K562 (cell line): Measurements from ENCODE around the gene SPON1. TPM values are rescaled to one million over a fixed set of nuclear protein-coding genes. Genes with fewer than 3 reads are reported as not detected.

Source experiments
- ATAC-seq: fragments of 200-7000 bp; cut with Tn5 transposase; 3 replicates; pipeline ENCODE4 v1.9.1; 2020; ENCODE audit warnings: moderate library complexity
- BruUV-seq: library from RNA; stranded (reverse); fragments of 400-500 nt; replicated peaks from 2 replicates; lab custom pipeline; 2021; lab: Mats Ljungman, UMichigan
- CTCF ChIA-PET: fragments of 300-600 bp; formaldehyde crosslinking; extraction: SDS; loops from one replicate; lab custom pipeline; 2021; ENCODE audit warnings: low intra/inter-chr PET ratio; lab: Yijun Ruan, JAX
- POLR2A ChIA-PET: fragments of 300-600, 350-650 bp; sonication (Branson Sonifier 250); formaldehyde crosslinking; extraction: SDS; loops from one replicate; lab custom pipeline; 2021; ENCODE audit warnings: antibody characterized with exemption, inconsistent platforms; lab: Yijun Ruan, JAX
- DNase-seq, 4 experiments: peaks; one replicate each; pipeline versions ENCODE4 v3.0.0 to v3.0.0-alpha.2; 2011 to 2018; ENCODE audit warnings: low spot score in 3 of 4, mixed read lengths in 3 of 4; ENCODE audit errors: extremely low read depth in 1 of 4
- FAIRE-seq: peaks from 2 replicates; lab custom pipeline; 2011; peaks lifted over from hg19 to GRCh38; lab: Jason Lieb, UNC
- H2AFZ ChIP-seq: 2 replicates; pipeline ENCODE4 v1.6.0; 2011; ENCODE audit warnings: low read depth, low read length, control low read depth, inconsistent platforms
- H3K27ac ChIP-seq: fragments of 200-600 bp; 3 replicates; pipeline ENCODE4 v1.8.0; 2011; ENCODE audit warnings: low read depth, mild to moderate bottlenecking, control low read depth, inconsistent platforms, low read length, moderate library complexity, mixed read lengths; ENCODE audit errors: extremely low read depth
- H3K27me3 ChIP-seq, 2 experiments: fragments of 300-600 bp in 1 of 2; 2 replicates in 1 of 2; 3 replicates in 1 of 2; pipeline versions ENCODE4 v1.6.0 to v1.8.0; 2011; ENCODE audit warnings: inconsistent platforms in 2 of 2, low read length in 2 of 2, mild to moderate bottlenecking in 1 of 2, mixed read lengths in 1 of 2, moderate library complexity in 1 of 2; ENCODE audit not compliant: control insufficient read depth in 2 of 2, insufficient read depth in 2 of 2
- H3K36me3 ChIP-seq: fragments of 300-600 bp; 3 replicates; pipeline ENCODE4 v1.8.0; 2011; ENCODE audit warnings: mild to moderate bottlenecking, low read length, inconsistent platforms; ENCODE audit not compliant: control insufficient read depth, insufficient read depth
- H3K4me1 ChIP-seq, 2 experiments: fragments of 200-600 bp in 1 of 2; replicated peaks in 1 of 2; 2 replicates in 1 of 2; 3 replicates in 1 of 2; pipeline versions ENCODE4 v1.5.1 to v1.8.0; 2011; ENCODE audit warnings: inconsistent platforms in 2 of 2, low read length in 2 of 2, mild to moderate bottlenecking in 1 of 2, mixed read lengths in 1 of 2, moderate library complexity in 1 of 2; ENCODE audit not compliant: control insufficient read depth in 2 of 2, insufficient read depth in 2 of 2
- H3K4me2 ChIP-seq: 2 replicates; pipeline ENCODE4 v1.6.1; 2011; ENCODE audit warnings: low read length, control low read depth, inconsistent platforms, mixed read lengths; ENCODE audit not compliant: insufficient read depth
- H3K4me3 ChIP-seq: fragments of 200-600 bp; sonication (generic), shearing (Covaris generic); 2 replicates; pipeline ENCODE4 v1.5.1; 2016; ENCODE audit warnings: control low read depth, inconsistent platforms
- H3K79me2 ChIP-seq: fragments of 200-600 bp; 3 replicates; pipeline ENCODE4 v1.8.0; 2011; ENCODE audit warnings: low read length, inconsistent platforms; ENCODE audit not compliant: control insufficient read depth, insufficient read depth
- H3K9ac ChIP-seq, 2 experiments: 2 replicates each; pipeline versions ENCODE4 v1.6.0 to v1.6.1; 2011; ENCODE audit warnings: low read depth in 2 of 2, low read length in 2 of 2, control low read depth in 1 of 2, inconsistent platforms in 1 of 2, mild to moderate bottlenecking in 1 of 2, mixed read lengths in 1 of 2; ENCODE audit not compliant: insufficient read depth in 1 of 2
- H3K9me1 ChIP-seq: one replicate; pipeline ENCODE4 v1.6.0; 2011; ENCODE audit warnings: inconsistent platforms, mild to moderate bottlenecking, low read length, moderate library complexity; ENCODE audit not compliant: control insufficient read depth, insufficient read depth
- H3K9me3 ChIP-seq: replicated peaks from 2 replicates; pipeline ENCODE4 v1.5.1; 2011; ENCODE audit warnings: low read depth, low read length, inconsistent platforms; ENCODE audit not compliant: control insufficient read depth, insufficient read depth
- H4K20me1 ChIP-seq: replicated peaks from 2 replicates; pipeline ENCODE4 v1.6.1; 2011; ENCODE audit warnings: low read length, inconsistent platforms, mixed read lengths; ENCODE audit not compliant: control insufficient read depth, insufficient read depth
- CHD2 ChIP-seq: IDR thresholded peaks from 2 replicates; pipeline ENCODE4 v1.6.1; 2011; ENCODE audit warnings: low read depth, low read length
- ELK3 ChIP-seq: fragments of 450-650 bp; formaldehyde crosslinking; IDR thresholded peaks from 2 replicates; pipeline ENCODE4 v1.4.0; 2020; ENCODE audit warnings: mild to moderate bottlenecking
- KAT8 ChIP-seq: fragments of 450-650 bp; IDR thresholded peaks from 2 replicates; pipeline ENCODE4 v1.6.1; 2016; ENCODE audit warnings: low read depth, mild to moderate bottlenecking
- MEIS2 ChIP-seq: fragments of 450-650 bp; IDR thresholded peaks from 2 replicates; pipeline ENCODE4 v1.6.1; 2014; ENCODE audit warnings: mild to moderate bottlenecking; ENCODE audit not compliant: partially characterized antibody
- PCBP2 ChIP-seq: fragments of 200-400 bp; formaldehyde crosslinking; IDR thresholded peaks from 2 replicates; pipeline ENCODE4 v1.6.1; 2018; ENCODE audit warnings: low read length, low read depth, mild to moderate bottlenecking, moderate library complexity; ENCODE audit not compliant: poor library complexity, severe bottlenecking
- PURB ChIP-seq: sonication (generic); formaldehyde crosslinking; IDR thresholded peaks from 2 replicates; pipeline ENCODE4 v1.9.0; 2021; ENCODE audit warnings: low read depth, mild to moderate bottlenecking, missing genetic modification reagents
- SIRT6 ChIP-seq: IDR thresholded peaks from one replicate; pipeline ENCODE4 v1.6.1; 2012; ENCODE audit warnings: low read depth, mild to moderate bottlenecking, control low read depth, inconsistent platforms, low read length, moderate library complexity
- THRAP3 ChIP-seq: fragments of 450-650 bp; IDR thresholded peaks from 2 replicates; pipeline ENCODE4 v1.6.1; 2016; ENCODE audit warnings: mild to moderate bottlenecking, inconsistent platforms, borderline replicate concordance
- ZEB2 ChIP-seq: fragments of 450-650 bp; IDR thresholded peaks from 2 replicates; pipeline ENCODE4 v1.6.1; 2016
- ZNF12 ChIP-seq: sonication (generic); formaldehyde crosslinking; IDR thresholded peaks from 2 replicates; pipeline ENCODE4 v1.4.0; 2020; ENCODE audit warnings: mild to moderate bottlenecking, missing genetic modification reagents
- WGBS: fragments of 100-300 bp; shearing (Covaris generic); methylation state at CpG from one replicate; pipeline ENCODE4 v1.1.6; 2016; ENCODE audit warnings: low coverage, mixed read lengths; ENCODE audit not compliant: insufficient coverage; ENCODE audit errors: missing lambda C conversion rate; 5-methylcytosine and 5-hydroxymethylcytosine counted together
- in situ Hi-C: fragments of 300-500 bp; cut with MboI; formaldehyde crosslinking; loops from 4 replicates; pipeline ENCODE4 v1.15.0; 2018; ENCODE audit warnings: inconsistent platforms, mixed read lengths
- intact Hi-C: fragments of 100-400 bp; cut with micrococcal nuclease; formaldehyde crosslinking; loops from 2 replicates; pipeline ENCODE4 v1.14.2; 2022
- polyA plus RNA-seq, 8 experiments: library from polyadenylated mRNA; depleted of rRNA in 4 of 8; stranded (reverse) in 5 of 8; unstranded in 3 of 8; fragments of >200 nt; fragmentation: Nextera tagmentation in 2 of 8; fragmentation: Illumina TruSeq in 1 of 8; extraction: Ambion mirVana in 2 of 8; extraction: Trizol in 1 of 8; gene quantifications; 2 replicates each; pipeline versions ENCODE4 v1.2.1 to v1.2.3, GENCODE V29; 2011 to 2014; ENCODE audit warnings: inconsistent platforms in 1 of 8, missing spikeins in 1 of 8
- total RNA-seq, 7 experiments: library from RNA; depleted of rRNA in 6 of 7; stranded (reverse); fragments of >200 nt in 6 of 7; fragmentation: Illumina TruSeq in 2 of 7; extraction: Trizol in 2 of 7; gene quantifications; 2 replicates each; pipeline versions ENCODE4 v1.2.1 to v1.2.3, GENCODE V29; 2011 to 2021; ENCODE audit warnings: low replicate concordance in 1 of 7

The SPON1 gene
- total and polyA plus RNA-seq, 9 of the 15 experiments (the other 6 are each of a cell fraction or from before 2014, with no cell fraction given): 0.04 to 0.06 TPM; not detected in 7

GRCh38 chr11:13993096-13993765 is 30.7 kb downstream of the SPON1 start:
- Histone ChIP-seq H3K9me1 (no peaks in the 10 kb centered on the region), H3K9ac (no peak overlapping the region), H3K36me3 (no peaks in the 10 kb centered on the region), H3K27ac (no peak overlapping the region), H3K79me2 (no peaks in the 10 kb centered on the region), H3K4me3 (no peak overlapping the region), H4K20me1 (no peaks in the 10 kb centered on the region), H2AFZ (no peak overlapping the region), H3K4me2 (no peak overlapping the region), H3K9me3 (no peaks in the 10 kb centered on the region), H3K4me1 (no peaks in the 10 kb centered on the region), H3K27me3 (no peaks in the 10 kb centered on the region; a peak in 1 of 5 replicates)
- ChIA-PET CTCF (no interaction called here), POLR2A (no interaction called here)
- ATAC-seq: no peak
- BruUV-seq: no TSS peak
- intact Hi-C loops (no loop called here), in situ Hi-C loops (no loop called here)
- DNase-seq: peak in 1 of 4 experiments; percentile 3
- TF ChIP-seq MEIS2: no peak
- no peak for TF ChIP-seq ZNF12 (CRISPR knock-in tag)
- no peak for FAIRE-seq
- WGBS: 1% methylated on average over 7 of the region's 7 CpGs

- Histone ChIP-seq H3K4me1 (no peaks in the 10 kb centered on the region), H3K9me3 (no peaks in the 10 kb centered on the region), H3K4me3 (no peak overlapping the region), H3K9me1 (no peaks in the 10 kb centered on the region), H3K79me2 (no peaks in the 10 kb centered on the region), H3K27me3 (no peaks in the 10 kb centered on the region; a peak in 1 of 5 replicates), H2AFZ (no peak overlapping the region), H3K4me2 (no peak overlapping the region), H4K20me1 (no peaks in the 10 kb centered on the region), H3K9ac (no peak overlapping the region), H3K36me3 (no peaks in the 10 kb centered on the region), H3K27ac (no peak overlapping the region)
- BruUV-seq: no TSS peak
- intact Hi-C loops (no loop called here), in situ Hi-C loops (no loop called here)
- CTCF ChIA-PET: no interaction called here
- FAIRE-seq (no peak), ATAC-seq (no peak), DNase-seq (no peak)
- WGBS: 2% methylated on average over 4 of the region's 4 CpGs
- POLR2A ChIA-PET: no interaction called here
- TF ChIP-seq SIRT6: no peak
- no peak for TF ChIP-seq PURB (CRISPR knock-in tag)
- TF ChIP-seq ZEB2: no peak
- no peak for TF ChIP-seq KAT8
- no peak for TF ChIP-seq PCBP2
- TF ChIP-seq CHD2: no peak
- TF ChIP-seq ELK3 (CRISPR knock-in tag): no peak
- no peak for TF ChIP-seq THRAP3
Measured at GRCh38 chr11:13997881-13998280, 35.4 kb downstream of the SPON1 start.
